Measurements from ENCODE around the gene ZPLD1.

DNA sequence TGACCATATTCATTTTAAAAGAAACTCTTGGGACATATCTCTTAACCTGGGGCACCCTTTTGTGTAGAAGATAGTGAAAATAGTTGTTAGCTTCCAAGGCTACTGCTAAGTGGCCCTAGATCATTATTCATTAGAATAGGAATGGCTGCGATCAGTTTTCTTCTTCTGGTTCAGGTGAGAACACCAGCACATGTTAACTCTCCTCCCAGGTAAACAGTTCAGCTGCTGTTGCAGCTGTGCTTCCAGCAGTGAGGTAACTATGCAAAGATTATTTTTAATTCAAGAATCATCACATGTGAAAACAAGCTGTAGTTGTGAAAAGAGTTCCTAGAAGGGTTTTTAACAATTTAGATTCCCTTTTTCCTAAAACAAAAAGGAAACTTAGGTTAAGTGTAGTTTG, 43.3 kb downstream of the ZPLD1 start:
- TF ChIP-seq, protein P1, sequence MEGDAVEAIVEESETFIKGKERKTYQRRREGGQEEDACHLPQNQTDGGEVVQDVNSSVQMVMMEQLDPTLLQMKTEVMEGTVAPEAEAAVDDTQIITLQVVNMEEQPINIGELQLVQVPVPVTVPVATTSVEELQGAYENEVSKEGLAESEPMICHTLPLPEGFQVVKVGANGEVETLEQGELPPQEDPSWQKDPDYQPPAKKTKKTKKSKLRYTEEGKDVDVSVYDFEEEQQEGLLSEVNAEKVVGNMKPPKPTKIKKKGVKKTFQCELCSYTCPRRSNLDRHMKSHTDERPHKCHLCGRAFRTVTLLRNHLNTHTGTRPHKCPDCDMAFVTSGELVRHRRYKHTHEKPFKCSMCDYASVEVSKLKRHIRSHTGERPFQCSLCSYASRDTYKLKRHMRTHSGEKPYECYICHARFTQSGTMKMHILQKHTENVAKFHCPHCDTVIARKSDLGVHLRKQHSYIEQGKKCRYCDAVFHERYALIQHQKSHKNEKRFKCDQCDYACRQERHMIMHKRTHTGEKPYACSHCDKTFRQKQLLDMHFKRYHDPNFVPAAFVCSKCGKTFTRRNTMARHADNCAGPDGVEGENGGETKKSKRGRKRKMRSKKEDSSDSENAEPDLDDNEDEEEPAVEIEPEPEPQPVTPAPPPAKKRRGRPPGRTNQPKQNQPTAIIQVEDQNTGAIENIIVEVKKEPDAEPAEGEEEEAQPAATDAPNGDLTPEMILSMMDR (IDR thresholded peaks at IDR 0.05; ENCODE audit: insufficient read depth, low read depth, low read length), result no peak
- TF ChIP-seq EZH2 (IDR thresholded peaks at IDR 0.05; ENCODE audit: insufficient read depth, low read length), result no peak

Measured in astrocyte (in vitro differentiated cells and primary cell).